Endothelial cell of umbilical vein (primary cell): Measurements from ENCODE around the gene RBM20.

Source experiments
- EZH2 ChIP-seq: IDR thresholded peaks from 2 replicates; pipeline ENCODE4 v1.6.1; 2012; ENCODE audit warnings: borderline replicate concordance, low read depth, mild to moderate bottlenecking, moderate library complexity, low read length, inconsistent platforms; ENCODE audit not compliant: severe bottlenecking
- FOS ChIP-seq: IDR thresholded peaks from 2 replicates; pipeline ENCODE4 v1.6.1; 2011; ENCODE audit warnings: mild to moderate bottlenecking, low read length, moderate library complexity, borderline replicate concordance; ENCODE audit not compliant: insufficient read depth
- GATA2 ChIP-seq: IDR thresholded peaks from 2 replicates; pipeline ENCODE4 v1.7.0; 2011; ENCODE audit warnings: low read depth, mild to moderate bottlenecking, moderate library complexity, mixed read lengths, low read length; ENCODE audit not compliant: insufficient read length, insufficient read depth
- JUN ChIP-seq: IDR thresholded peaks from 2 replicates; pipeline ENCODE4 v1.6.1; 2011; ENCODE audit warnings: borderline replicate concordance, low read depth; ENCODE audit not compliant: insufficient read length, insufficient read depth
- MYC ChIP-seq: IDR thresholded peaks from one replicate; pipeline ENCODE4 v1.6.1; 2011; ENCODE audit warnings: mild to moderate bottlenecking, low read depth, low read length
- POLR2A ChIP-seq: IDR thresholded peaks from 2 replicates; pipeline ENCODE4 v1.6.1; 2012; ENCODE audit warnings: low read depth, mild to moderate bottlenecking, control low read depth, low read length
- POLR2AphosphoS5 ChIP-seq: IDR thresholded peaks from 2 replicates; pipeline ENCODE4 v1.6.1; 2012; ENCODE audit warnings: low read depth, mild to moderate bottlenecking, control low read depth, low read length, moderate library complexity; ENCODE audit not compliant: insufficient read depth
- TF ChIP-seq, protein P1 (sequence below), 2 donors: IDR thresholded peaks; 1 replicate in 1 of 2; 2 replicates in 1 of 2; pipeline ENCODE4 v1.5.1; 2011; ENCODE audit warnings: low read length in 2 of 2, mild to moderate bottlenecking in 2 of 2, moderate library complexity in 2 of 2, control low read depth in 1 of 2, inconsistent platforms in 1 of 2, low read depth in 1 of 2; ENCODE audit not compliant: insufficient read depth in 1 of 2; ENCODE audit errors: extremely low read depth in 1 of 2
- TF ChIP-seq, protein P2 (sequence below): IDR thresholded peaks from 2 replicates; pipeline ENCODE4 v1.6.1; 2011; ENCODE audit not compliant: insufficient read depth, insufficient read length

DNA sequence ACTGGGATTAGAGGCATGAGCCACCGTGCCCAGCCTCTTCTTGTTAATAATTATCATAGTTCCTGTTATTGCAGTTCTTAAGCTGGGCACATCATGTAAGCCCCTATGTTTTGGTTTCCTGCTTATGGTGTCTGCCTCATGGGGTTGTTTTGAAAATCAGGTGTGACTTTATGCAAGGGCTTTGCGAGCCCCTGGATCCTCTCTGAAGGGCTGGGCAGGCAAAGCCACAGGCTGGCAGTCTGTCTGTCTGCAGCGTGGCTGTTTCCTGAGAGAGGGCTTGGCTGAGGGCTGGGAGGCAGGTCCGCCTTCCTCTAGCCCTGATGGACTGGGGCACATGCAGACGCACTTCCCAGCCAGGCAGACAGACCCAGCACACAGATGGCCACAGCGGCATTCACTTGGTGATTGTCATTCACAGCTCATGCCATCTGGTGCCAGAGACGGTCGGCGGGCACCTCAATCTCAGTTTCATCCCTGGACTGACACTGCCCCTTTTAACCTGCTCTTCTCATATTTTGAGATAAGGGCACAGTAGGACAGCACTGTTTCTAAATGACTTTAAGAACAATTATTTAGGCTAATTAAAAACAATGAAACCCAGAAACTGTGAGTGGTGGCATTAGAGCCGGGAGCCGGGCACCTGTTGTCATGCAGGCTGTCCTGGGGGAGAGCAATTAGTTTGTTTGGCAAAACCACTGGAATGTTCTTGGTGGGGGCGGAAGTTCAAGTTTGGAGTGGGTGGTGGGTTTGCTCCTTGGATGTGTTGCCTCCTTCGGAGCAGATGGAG, 35.5 kb downstream of the RBM20 start:
- TF ChIP-seq, protein P1, sequence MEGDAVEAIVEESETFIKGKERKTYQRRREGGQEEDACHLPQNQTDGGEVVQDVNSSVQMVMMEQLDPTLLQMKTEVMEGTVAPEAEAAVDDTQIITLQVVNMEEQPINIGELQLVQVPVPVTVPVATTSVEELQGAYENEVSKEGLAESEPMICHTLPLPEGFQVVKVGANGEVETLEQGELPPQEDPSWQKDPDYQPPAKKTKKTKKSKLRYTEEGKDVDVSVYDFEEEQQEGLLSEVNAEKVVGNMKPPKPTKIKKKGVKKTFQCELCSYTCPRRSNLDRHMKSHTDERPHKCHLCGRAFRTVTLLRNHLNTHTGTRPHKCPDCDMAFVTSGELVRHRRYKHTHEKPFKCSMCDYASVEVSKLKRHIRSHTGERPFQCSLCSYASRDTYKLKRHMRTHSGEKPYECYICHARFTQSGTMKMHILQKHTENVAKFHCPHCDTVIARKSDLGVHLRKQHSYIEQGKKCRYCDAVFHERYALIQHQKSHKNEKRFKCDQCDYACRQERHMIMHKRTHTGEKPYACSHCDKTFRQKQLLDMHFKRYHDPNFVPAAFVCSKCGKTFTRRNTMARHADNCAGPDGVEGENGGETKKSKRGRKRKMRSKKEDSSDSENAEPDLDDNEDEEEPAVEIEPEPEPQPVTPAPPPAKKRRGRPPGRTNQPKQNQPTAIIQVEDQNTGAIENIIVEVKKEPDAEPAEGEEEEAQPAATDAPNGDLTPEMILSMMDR (IDR thresholded peaks at IDR 0.05; ENCODE audit: extremely low read depth in 1 of 2, insufficient read depth in 1 of 2, low read depth in 1 of 2, low read length in 2 of 2), result no peak
- TF ChIP-seq EZH2, result no peak
- TF ChIP-seq MYC, result no peak
- TF ChIP-seq POLR2A, result no peak
- TF ChIP-seq POLR2AphosphoS5, result no peak
- TF ChIP-seq, protein P2, sequence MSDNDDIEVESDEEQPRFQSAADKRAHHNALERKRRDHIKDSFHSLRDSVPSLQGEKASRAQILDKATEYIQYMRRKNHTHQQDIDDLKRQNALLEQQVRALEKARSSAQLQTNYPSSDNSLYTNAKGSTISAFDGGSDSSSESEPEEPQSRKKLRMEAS, result no peak
- no peak for TF ChIP-seq GATA2
- TF ChIP-seq JUN, result no peak
- no peak for TF ChIP-seq FOS
